BLaER1 treated with 17β-estradiol and CSF1 and Interleukin-3, amounts not matched to agents 10 nM and 100 nM (cell line): ENCODE measurements around the gene RAB10.
"Not testable (repeated sequence)": the region's sequence is repeated elsewhere in the genome, so short reads cannot be mapped to it uniquely, and the experiment has no call there.

Experiments
- H3K27ac ChIP-seq, 11 experiments: shearing (Covaris generic); formaldehyde crosslinking; 2 replicates each; pipeline ENCODE4 v1.8.1; 2022
- H3K27me3 ChIP-seq, 11 experiments: shearing (Covaris generic); formaldehyde crosslinking; 2 replicates each; pipeline ENCODE4 v1.8.1; 2022
- H3K36me3 ChIP-seq, 11 experiments: shearing (Covaris generic); formaldehyde crosslinking; 2 replicates each; pipeline ENCODE4 v1.8.1; 2022
- H3K4me1 ChIP-seq, 10 experiments: shearing (Covaris generic); formaldehyde crosslinking; 2 replicates each; pipeline ENCODE4 v1.8.1; 2022
- H3K4me2 ChIP-seq, 11 experiments: shearing (Covaris generic); formaldehyde crosslinking; 2 replicates each; pipeline ENCODE4 v1.8.1; 2022
- H3K4me3 ChIP-seq, 10 experiments: shearing (Covaris generic); formaldehyde crosslinking; 2 replicates each; pipeline ENCODE4 v1.8.1; 2022
- H3K9ac ChIP-seq, 11 experiments: shearing (Covaris generic); formaldehyde crosslinking; 2 replicates each; pipeline ENCODE4 v1.8.1; 2022
- H3K9me3 ChIP-seq, 11 experiments: shearing (Covaris generic); formaldehyde crosslinking; replicated peaks in 1 of 11; 2 replicates each; pipeline ENCODE4 v1.8.1; 2022
- H4K20me1 ChIP-seq, 11 experiments: shearing (Covaris generic); formaldehyde crosslinking; 2 replicates each; pipeline ENCODE4 v1.8.1; 2022
- Cebpa-rat ChIP-seq, 11 experiments: shearing (Covaris generic); IDR thresholded peaks; 2 replicates each; pipeline ENCODE4 v1.8.1; 2022

Gene RAB10

GRCh38 chr2:26020231-26020640 lies 13.6 kb upstream of the RAB10 start:
- no peak overlapping the region for H3K4me3 ChIP-seq
- H4K20me1 ChIP-seq = no peaks in the 10 kb centered on the region; a peak in 1 of 22 replicates
- H3K9ac ChIP-seq = no peak overlapping the region
- H3K27me3 ChIP-seq = no peaks in the 10 kb centered on the region
- no peak overlapping the region for H3K27ac ChIP-seq
- peaks cover 8 to 17% (median 13%) of the 10 kb centered on the region in 11 experiments; a peak in 19 of 22 replicates for H3K9me3 ChIP-seq
- H3K4me1 ChIP-seq = peaks cover 0 to 55% (median 4%) of the 10 kb centered on the region in 10 experiments; a peak in 9 of 20 replicates
- H3K36me3 ChIP-seq = no peaks in the 10 kb centered on the region
- H3K4me2 ChIP-seq = peak overlapping the region in 2 of 11 experiments; percentile 22 to 46; a peak in 3 of 22 replicates
- no peak for TF ChIP-seq Cebpa-rat (IDR thresholded peaks at IDR 0.05)

GRCh38 chr2:26024260-26024659 lies 9.6 kb upstream of the RAB10 start:
- H3K4me1 ChIP-seq = peaks cover 0 to 23% (median 0%) of the 10 kb centered on the region in 10 experiments; a peak in 6 of 20 replicates
- peaks cover 8 to 17% (median 13%) of the 10 kb centered on the region in 11 experiments; a peak in 19 of 22 replicates for H3K9me3 ChIP-seq
- H3K27ac ChIP-seq = no peak overlapping the region
- H3K36me3 ChIP-seq = no peaks in the 10 kb centered on the region
- no peaks in the 10 kb centered on the region for H3K27me3 ChIP-seq
- H4K20me1 ChIP-seq = no peaks in the 10 kb centered on the region; a peak in 1 of 22 replicates
- no peak overlapping the region for H3K4me3 ChIP-seq
- no peak overlapping the region for H3K4me2 ChIP-seq
- H3K9ac ChIP-seq = no peak overlapping the region
- no peak for TF ChIP-seq Cebpa-rat (IDR thresholded peaks at IDR 0.05)

- no peaks in the 10 kb centered on the region; a peak in 1 of 22 replicates for H4K20me1 ChIP-seq
- H3K4me1 ChIP-seq = peaks cover 0 to 13% (median 0%) of the 10 kb centered on the region in 10 experiments; a peak in 6 of 20 replicates
- H3K9ac ChIP-seq = no peak overlapping the region
- H3K27ac ChIP-seq = no peak overlapping the region
- H3K9me3 ChIP-seq = peaks cover 8 to 17% (median 13%) of the 10 kb centered on the region in 11 experiments; a peak in 19 of 22 replicates
- TF ChIP-seq Cebpa-rat (IDR thresholded peaks at IDR 0.05) = no peak
- no peaks in the 10 kb centered on the region for H3K27me3 ChIP-seq
- H3K36me3 ChIP-seq = no peaks in the 10 kb centered on the region
- H3K4me3 ChIP-seq = no peak overlapping the region
- H3K4me2 ChIP-seq = no peak overlapping the region
Observed at GRCh38 chr2:26025509-26025908, 8.4 kb upstream of the RAB10 start.

- peaks cover 8 to 17% (median 13%) of the 10 kb centered on the region in 11 experiments; a peak in 19 of 22 replicates for H3K9me3 ChIP-seq
- H3K9ac ChIP-seq, H3K4me2 ChIP-seq, H3K27ac ChIP-seq, H3K27me3 ChIP-seq, H3K4me3 ChIP-seq, H4K20me1 ChIP-seq, H3K36me3 ChIP-seq: not testable (repeated sequence)
- H3K4me1 ChIP-seq = peaks cover 10 to 27% (median 12%) of the 10 kb centered on the region in 10 experiments
Observed at GRCh38 chr2:26028083-26028482, 5.8 kb upstream of the RAB10 start.

GRCh38 chr2:26032586-26033269 lies 1.2 kb upstream of the RAB10 start:
- Histone ChIP-seq H4K20me1 (peaks cover 32 to 38% (median 35%) of the 10 kb centered on the region in 11 experiments), H3K4me2 (peak overlapping the region; percentile 78 to 98 (median 95)), H3K4me1 (peaks cover 25 to 32% (median 29%) of the 10 kb centered on the region in 10 experiments), H3K27ac (peak overlapping the region; percentile 81 to 96 (median 94)), H3K4me3 (peak overlapping the region; percentile 82 to 95 (median 91)), H3K36me3 (peaks cover 12 to 18% (median 13%) of the 10 kb centered on the region in 11 experiments), H3K9ac (peak overlapping the region; percentile 83 to 97 (median 94))
- H3K27me3 ChIP-seq, H3K9me3 ChIP-seq: not testable (repeated sequence)

- TF ChIP-seq Cebpa-rat (IDR thresholded peaks at IDR 0.05) = no peak
- H3K36me3 ChIP-seq = peaks cover 18 to 24% (median 19%) of the 10 kb centered on the region in 11 experiments
- H3K9me3 ChIP-seq = no peaks in the 10 kb centered on the region
- H3K4me2 ChIP-seq = peak overlapping the region; percentile 78 to 98 (median 95)
- H3K27ac ChIP-seq = peak overlapping the region; percentile 81 to 96 (median 94)
- peak overlapping the region; percentile 83 to 97 (median 94) for H3K9ac ChIP-seq
- H4K20me1 ChIP-seq = peaks cover 38 to 44% (median 41%) of the 10 kb centered on the region in 11 experiments
- H3K27me3 ChIP-seq = no peaks in the 10 kb centered on the region
- peak overlapping the region; percentile 82 to 95 (median 91) for H3K4me3 ChIP-seq
- H3K4me1 ChIP-seq = peaks cover 25 to 38% (median 30%) of the 10 kb centered on the region in 10 experiments
Observed at GRCh38 chr2:26033270-26033817, 540 bp upstream of the RAB10 start.

GRCh38 chr2:26034637-26034992 lies 731 bp downstream of the RAB10 start:
- H3K4me2 ChIP-seq = peak overlapping the region; percentile 84 to 95 (median 94)
- H3K4me1 ChIP-seq = peaks cover 27 to 51% (median 31%) of the 10 kb centered on the region in 10 experiments
- H3K27me3 ChIP-seq = no peaks in the 10 kb centered on the region
- peak overlapping the region; percentile 89 to 97 (median 94) for H3K9ac ChIP-seq
- no peaks in the 10 kb centered on the region for H3K9me3 ChIP-seq
- no peak for TF ChIP-seq Cebpa-rat (IDR thresholded peaks at IDR 0.05)
- H3K36me3 ChIP-seq = peaks cover 30 to 37% (median 31%) of the 10 kb centered on the region in 11 experiments
- peaks cover 50 to 57% (median 54%) of the 10 kb centered on the region in 11 experiments for H4K20me1 ChIP-seq
- H3K27ac ChIP-seq = peak overlapping the region; percentile 86 to 96 (median 94)
- H3K4me3 ChIP-seq = peak overlapping the region; percentile 82 to 95 (median 91)

GRCh38 chr2:26035090-26035743 lies 1.3 kb downstream of the RAB10 start:
- Histone ChIP-seq H4K20me1 (peaks cover 56 to 63% (median 60%) of the 10 kb centered on the region in 11 experiments), H3K9ac (peak overlapping the region; percentile 89 to 97 (median 94)), H3K9me3 (no peaks in the 10 kb centered on the region), H3K27ac (peak overlapping the region; percentile 86 to 96 (median 94)), H3K36me3 (peaks cover 36 to 43% (median 37%) of the 10 kb centered on the region in 11 experiments), H3K4me2 (peak overlapping the region; percentile 84 to 95 (median 94)), H3K27me3 (no peaks in the 10 kb centered on the region), H3K4me1 (peaks cover 27 to 57% (median 31%) of the 10 kb centered on the region in 10 experiments), H3K4me3 (peak overlapping the region; percentile 82 to 95 (median 91))
- TF ChIP-seq Cebpa-rat (IDR thresholded peaks at IDR 0.05) = no peak
